Neural cell (in vitro differentiated cells): ENCODE data around the gene CTNNA2. TPM values are rescaled to one million over a fixed set of nuclear protein-coding genes. Genes with fewer than 3 reads are reported as not detected.
"Not testable (repeated sequence)": the region's sequence is repeated elsewhere in the genome, so short reads cannot be mapped to it uniquely, and the experiment has no call there.

Source experiments
- H2AFZ ChIP-seq: fragments of 200-600, 300-800 bp; sonication (generic), shearing (Covaris generic); 2 replicates; pipeline ENCODE4 v1.6.0; 2014; ENCODE audit warnings: low read depth, mild to moderate bottlenecking, antibody characterized with exemption, low read length, moderate library complexity
- H3F3A ChIP-seq: fragments of 200-600 bp; shearing (Covaris generic); 2 replicates; pipeline ENCODE4 v1.6.1; 2016; ENCODE audit warnings: mild to moderate bottlenecking, moderate library complexity, mixed read lengths, antibody characterized with exemption, low read length; ENCODE audit not compliant: insufficient read depth, poor library complexity, severe bottlenecking
- H3K27ac ChIP-seq: fragments of 200-600, 300-800 bp; sonication (generic), shearing (Covaris generic); 2 replicates; pipeline ENCODE4 v1.5.1; 2014; ENCODE audit warnings: mild to moderate bottlenecking, low read length, moderate library complexity
- H3K27me3 ChIP-seq: fragments of 300-800, 200-600 bp; sonication (generic), shearing (Covaris generic); 2 replicates; pipeline ENCODE4 v1.6.0; 2014; ENCODE audit warnings: mild to moderate bottlenecking, low read depth, low read length, moderate library complexity; ENCODE audit not compliant: insufficient read depth
- H3K36me3 ChIP-seq: fragments of 300-800, 200-600 bp; sonication (generic), shearing (Covaris generic); 2 replicates; pipeline ENCODE4 v1.5.1; 2014; ENCODE audit warnings: mild to moderate bottlenecking, antibody characterized with exemption, low read length, moderate library complexity; ENCODE audit not compliant: insufficient read depth
- H3K4me2 ChIP-seq: fragments of 300-800, 200-600 bp; sonication (generic), shearing (Covaris generic); 2 replicates; pipeline ENCODE4 v1.6.0; 2014; ENCODE audit warnings: mild to moderate bottlenecking, low read length
- H3K4me3 ChIP-seq: fragments of 300-800, 200-600 bp; sonication (generic), shearing (Covaris generic); 2 replicates; pipeline ENCODE4 v1.5.1; 2014; ENCODE audit warnings: mild to moderate bottlenecking, low read length, moderate library complexity
- H3K79me2 ChIP-seq: fragments of 200-600 bp; shearing (Covaris generic); replicated peaks from 2 replicates; pipeline ENCODE4 v1.6.0; 2014; ENCODE audit warnings: mild to moderate bottlenecking, low read length, moderate library complexity; ENCODE audit not compliant: insufficient read depth
- H3K9ac ChIP-seq: fragments of 300-800, 200-600 bp; sonication (generic), shearing (Covaris generic); 2 replicates; pipeline ENCODE4 v1.6.1; 2016; ENCODE audit warnings: mild to moderate bottlenecking, low read length, mixed read lengths
- H3K9me2 ChIP-seq: fragments of 200-600 bp; shearing (Covaris generic); 2 replicates; pipeline ENCODE4 v1.6.1; 2016; ENCODE audit warnings: mild to moderate bottlenecking, low read length, mixed read lengths; ENCODE audit not compliant: insufficient read depth
- H3K9me3 ChIP-seq: fragments of 200-600, 300-800 bp; sonication (generic), shearing (Covaris generic); 2 replicates; pipeline ENCODE4 v1.6.1; 2016; ENCODE audit warnings: mild to moderate bottlenecking, mixed run types, low read length, moderate library complexity, mixed read lengths
- H4K20me1 ChIP-seq: fragments of 200-600 bp; shearing (Covaris generic); 2 replicates; pipeline ENCODE4 v1.6.1; 2016; ENCODE audit warnings: mild to moderate bottlenecking, mixed run types; ENCODE audit not compliant: insufficient read depth
- CTCF ChIP-seq: fragments of 450-650 bp; IDR thresholded peaks from 2 replicates; pipeline ENCODE4 v1.5.1; 2014; ENCODE audit warnings: antibody characterized with exemption, mild to moderate bottlenecking, moderate library complexity; ENCODE audit not compliant: poor library complexity, severe bottlenecking
- EP300 ChIP-seq: fragments of 450-650 bp; conservative IDR thresholded peaks from 2 replicates; pipeline ENCODE4 v1.6.1; 2014; ENCODE audit warnings: antibody characterized with exemption, mild to moderate bottlenecking, moderate library complexity; ENCODE audit not compliant: poor library complexity, severe bottlenecking
- EZH2 ChIP-seq: fragments of 200-600, 300-800 bp; shearing (Covaris generic), sonication (generic); IDR thresholded peaks from 2 replicates; pipeline ENCODE4 v1.6.1; 2014; ENCODE audit warnings: antibody characterized with exemption, low read length, borderline replicate concordance, mild to moderate bottlenecking; ENCODE audit not compliant: insufficient read depth, poor library complexity, severe bottlenecking
- MXI1 ChIP-seq: fragments of 450-650 bp; conservative IDR thresholded peaks from 2 replicates; pipeline ENCODE4 v1.6.1; 2014; ENCODE audit warnings: antibody characterized with exemption, mild to moderate bottlenecking; ENCODE audit not compliant: poor library complexity, severe bottlenecking
- POLR2AphosphoS5 ChIP-seq: IDR thresholded peaks from 2 replicates; pipeline ENCODE4 v1.6.1; 2012
- RAD21 ChIP-seq: fragments of 450-650 bp; conservative IDR thresholded peaks from 2 replicates; pipeline ENCODE4 v1.6.1; 2014; ENCODE audit warnings: antibody characterized with exemption, mild to moderate bottlenecking, moderate library complexity
- REST ChIP-seq: IDR thresholded peaks from 2 replicates; pipeline ENCODE4 v1.6.1; 2012; ENCODE audit warnings: borderline replicate concordance
- SMC3 ChIP-seq: fragments of 450-650 bp; conservative IDR thresholded peaks from 2 replicates; pipeline ENCODE4 v1.6.1; 2014; ENCODE audit warnings: antibody characterized with exemption, mild to moderate bottlenecking, moderate library complexity; ENCODE audit not compliant: poor library complexity
- TAF1 ChIP-seq: IDR thresholded peaks from 2 replicates; pipeline ENCODE4 v1.6.1; 2012; ENCODE audit warnings: low read depth
- polyA plus RNA-seq: library from polyadenylated mRNA; depleted of rRNA; stranded (reverse); fragments of >200 nt; gene quantifications from 2 replicates; pipeline ENCODE4 v1.2.3, GENCODE V29; 2014

The CTNNA2 gene
- polyA plus RNA-seq, 1 donor from 2014 or later, result 194 TPM

- TF ChIP-seq EP300, result no peak
- H3K36me3 ChIP-seq, result no peaks in the 10 kb centered on the region
- no peak overlapping the region for H2AFZ ChIP-seq
- H3K79me2 ChIP-seq, result no peaks in the 10 kb centered on the region
- H3F3A ChIP-seq, result no peaks in the 10 kb centered on the region
- peak overlapping the region; percentile 40 for H3K27ac ChIP-seq
- H3K9ac ChIP-seq, result no peak overlapping the region
- H4K20me1 ChIP-seq, result no peaks in the 10 kb centered on the region
- no peaks in the 10 kb centered on the region for H3K9me2 ChIP-seq
- no peaks in the 10 kb centered on the region for H3K27me3 ChIP-seq
- H3K4me2 ChIP-seq, result no peak overlapping the region
- peak overlapping the region; percentile 37 for H3K4me3 ChIP-seq
- H3K9me3 ChIP-seq, result no peaks in the 10 kb centered on the region
These were observed 579.6 kb downstream of the CTNNA2 start for GRCh38 chr2:80092474-80092873.

- not testable (repeated sequence) for H3K36me3 ChIP-seq, H3K79me2 ChIP-seq, H3K9me2 ChIP-seq, H3K4me3 ChIP-seq, H2AFZ ChIP-seq, H3K27me3 ChIP-seq, H4K20me1 ChIP-seq, H3K9me3 ChIP-seq, H3K9ac ChIP-seq, H3K27ac ChIP-seq, H3F3A ChIP-seq, H3K4me2 ChIP-seq
These were observed 585.7 kb downstream of the CTNNA2 start for GRCh38 chr2:80098503-80098902.

GRCh38 chr2:80102026-80102425 is 589.2 kb downstream of the CTNNA2 start:
- no peak overlapping the region for H3K27ac ChIP-seq
- no peaks in the 10 kb centered on the region for H3K79me2 ChIP-seq
- TF ChIP-seq MXI1 (no peak), RAD21 (no peak), SMC3 (no peak), POLR2AphosphoS5 (no peak), EP300 (no peak), CTCF (no peak), TAF1 (no peak), REST (no peak), EZH2 (no peak)
- no peaks in the 10 kb centered on the region for H3K9me2 ChIP-seq
- no peaks in the 10 kb centered on the region for H4K20me1 ChIP-seq
- no peaks in the 10 kb centered on the region for H3F3A ChIP-seq
- no peak overlapping the region for H3K4me2 ChIP-seq
- H2AFZ ChIP-seq, result no peak overlapping the region
- no peak overlapping the region for H3K4me3 ChIP-seq
- no peaks in the 10 kb centered on the region for H3K36me3 ChIP-seq
- H3K9ac ChIP-seq, result no peak overlapping the region
- H3K9me3 ChIP-seq, result no peaks in the 10 kb centered on the region
- no peaks in the 10 kb centered on the region for H3K27me3 ChIP-seq
